AG04450 (cell line): ENCODE data around the gene TES. TPM values are rescaled to one million over a fixed set of nuclear protein-coding genes. Genes with fewer than 3 reads are reported as not detected.
"Not testable (repeated sequence)": the region's sequence is repeated elsewhere in the genome, so short reads cannot be mapped to it uniquely, and the experiment has no call there.

Experiments
- CTCF ChIA-PET: fragments of 300-600, 350-600 bp; formaldehyde crosslinking; extraction: SDS; loops from one replicate; lab custom pipeline; 2022; ENCODE audit warnings: antibody characterized with exemption, inconsistent platforms; lab: Charles Lee
- POLR2A ChIA-PET: fragments of 350-600 bp; formaldehyde crosslinking; extraction: SDS; loops from one replicate; lab custom pipeline; 2021; ENCODE audit warnings: antibody characterized with exemption, inconsistent platforms; lab: Yijun Ruan, JAX
- DNase-seq: peaks from one replicate; pipeline ENCODE4 v3.0.0-alpha.2; 2011; ENCODE audit warnings: low read depth, low spot score
- H3K27ac ChIP-seq: one replicate; pipeline ENCODE4 v1.5.1; 2012; ENCODE audit warnings: low read depth, low read length, control low read depth
- H3K27me3 ChIP-seq: one replicate; pipeline ENCODE4 v1.6.0; 2012; ENCODE audit warnings: low read length; ENCODE audit not compliant: control insufficient read depth, insufficient read depth
- H3K4me3 ChIP-seq: 2 replicates; pipeline ENCODE4 v1.5.1; 2011; ENCODE audit warnings: mild to moderate bottlenecking, low read depth, low read length, control low read depth
- H3K9me3 ChIP-seq: 2 replicates; pipeline ENCODE4 v1.5.1; 2012; ENCODE audit warnings: low read length; ENCODE audit not compliant: control insufficient read depth, insufficient read depth
- CTCF ChIP-seq: IDR thresholded peaks from 2 replicates; pipeline ENCODE4 v1.5.1; 2011; ENCODE audit warnings: low read depth, low read length, control low read depth, inconsistent platforms
- polyA plus RNA-seq: library from polyadenylated mRNA; depleted of rRNA; stranded (reverse); fragments of >200 nt; gene quantifications from 2 replicates; pipeline ENCODE4 v1.2.3, GENCODE V29; 2011

Gene TES
- polyA plus RNA-seq, 1 experiment, result 152 TPM

GRCh38 chr7:116293633-116294032 is 83.3 kb downstream of the TES start:
- Histone ChIP-seq H3K27ac (no peak overlapping the region), H3K4me3 (no peak overlapping the region), H3K27me3 (no peaks in the 10 kb centered on the region), H3K9me3 (no peaks in the 10 kb centered on the region)
- TF ChIP-seq CTCF, result no peak
- CTCF ChIA-PET, result no interaction called here
- no peak for DNase-seq
- POLR2A ChIA-PET, result no interaction called here

- DNase-seq, H3K27ac ChIP-seq, POLR2A ChIA-PET, H3K4me3 ChIP-seq, H3K27me3 ChIP-seq, CTCF ChIA-PET, H3K9me3 ChIP-seq: not testable (repeated sequence)
These were observed 85.6 kb downstream of the TES start for GRCh38 chr7:116295903-116296302.

GRCh38 chr7:116298055-116298454 is 87.7 kb downstream of the TES start:
- Histone ChIP-seq H3K4me3 (no peak overlapping the region), H3K9me3 (no peaks in the 10 kb centered on the region), H3K27ac (no peak overlapping the region), H3K27me3 (no peaks in the 10 kb centered on the region)
- POLR2A ChIA-PET, result no interaction called here
- CTCF ChIA-PET, result no interaction called here
- no peak for TF ChIP-seq CTCF
- no peak for DNase-seq

GRCh38 chr7:116298576-116298975 is 88.2 kb downstream of the TES start:
- ChIA-PET POLR2A (no interaction called here), CTCF (no interaction called here)
- TF ChIP-seq CTCF, result no peak
- Histone ChIP-seq H3K27me3 (no peaks in the 10 kb centered on the region), H3K4me3 (no peak overlapping the region), H3K27ac (no peak overlapping the region), H3K9me3 (no peaks in the 10 kb centered on the region)
- no peak for DNase-seq

- H3K9me3 ChIP-seq, result no peaks in the 10 kb centered on the region
- no peak overlapping the region for H3K27ac ChIP-seq
- POLR2A ChIA-PET, result no interaction called here
- CTCF ChIA-PET, result interaction anchor here (0.6 to 1.0 kb wide), 2 partner anchors 46 to 286 kb away, joined by 4 to 6 read pairs; no protein-coding TSS in a partner anchor
- TF ChIP-seq CTCF, result no peak
- H3K27me3 ChIP-seq, result no peaks in the 10 kb centered on the region
- H3K4me3 ChIP-seq, result no peak overlapping the region
- no peak for DNase-seq
These were observed 95.4 kb downstream of the TES start for GRCh38 chr7:116305485-116306408.
